Body of pancreas (tissue), 4 donors: ENCODE measurements around the gene IL15RA.

ENCODE experiments used
- POLR2A ChIP-seq, 3 donors: fragments of 450-650 bp; IDR thresholded peaks; one replicate each; pipeline ENCODE4 v1.6.1; 2016; ENCODE audit warnings: antibody characterized with exemption in 3 of 3, mild to moderate bottlenecking in 2 of 3
- TF ChIP-seq, protein P1 (sequence below), 7 experiments: fragments of 450-650 bp in 4 of 7; fragments of 200-600 bp in 3 of 7; sonication (generic) in 3 of 7; IDR thresholded peaks; one replicate each; pipeline ENCODE4 v1.5.1; 2016 to 2019; ENCODE audit warnings: antibody characterized with exemption in 7 of 7

DNA sequence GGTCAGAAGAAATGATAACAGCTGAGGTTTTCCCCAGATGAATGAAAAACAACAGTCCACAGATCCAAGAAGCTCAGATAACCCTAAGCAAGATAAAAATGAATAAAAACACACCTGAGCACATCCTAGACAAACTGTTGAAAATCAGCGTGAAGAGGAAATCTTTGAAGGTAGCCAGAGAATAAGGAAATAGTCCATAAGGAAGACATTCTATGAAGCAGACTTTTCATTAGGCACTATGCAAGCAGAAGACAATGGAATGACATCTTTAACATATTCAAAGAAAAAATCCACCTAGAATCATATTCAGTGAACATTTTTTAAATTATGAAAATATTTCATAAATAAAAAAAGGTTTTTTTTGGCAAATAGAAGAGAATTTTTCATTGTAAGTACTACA, 15.1 kb upstream of the IL15RA start:
- TF ChIP-seq, protein P1, sequence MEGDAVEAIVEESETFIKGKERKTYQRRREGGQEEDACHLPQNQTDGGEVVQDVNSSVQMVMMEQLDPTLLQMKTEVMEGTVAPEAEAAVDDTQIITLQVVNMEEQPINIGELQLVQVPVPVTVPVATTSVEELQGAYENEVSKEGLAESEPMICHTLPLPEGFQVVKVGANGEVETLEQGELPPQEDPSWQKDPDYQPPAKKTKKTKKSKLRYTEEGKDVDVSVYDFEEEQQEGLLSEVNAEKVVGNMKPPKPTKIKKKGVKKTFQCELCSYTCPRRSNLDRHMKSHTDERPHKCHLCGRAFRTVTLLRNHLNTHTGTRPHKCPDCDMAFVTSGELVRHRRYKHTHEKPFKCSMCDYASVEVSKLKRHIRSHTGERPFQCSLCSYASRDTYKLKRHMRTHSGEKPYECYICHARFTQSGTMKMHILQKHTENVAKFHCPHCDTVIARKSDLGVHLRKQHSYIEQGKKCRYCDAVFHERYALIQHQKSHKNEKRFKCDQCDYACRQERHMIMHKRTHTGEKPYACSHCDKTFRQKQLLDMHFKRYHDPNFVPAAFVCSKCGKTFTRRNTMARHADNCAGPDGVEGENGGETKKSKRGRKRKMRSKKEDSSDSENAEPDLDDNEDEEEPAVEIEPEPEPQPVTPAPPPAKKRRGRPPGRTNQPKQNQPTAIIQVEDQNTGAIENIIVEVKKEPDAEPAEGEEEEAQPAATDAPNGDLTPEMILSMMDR (IDR thresholded peaks at IDR 0.05) = no peak
- no peak for TF ChIP-seq POLR2A (IDR thresholded peaks at IDR 0.05)
